HG02884 (cell line): ENCODE measurements around the gene MYT1.
"Not testable (repeated sequence)": the region's sequence is repeated elsewhere in the genome, so short reads cannot be mapped to it uniquely, and the experiment has no call there.

Experiments used
- ATAC-seq: cut with Tn5 transposase; IDR thresholded peaks from one replicate; pipeline ENCODE4 v1.9.1; 2021; ENCODE audit warnings: mild to moderate bottlenecking, moderate library complexity; ENCODE audit not compliant: unreplicated experiment

MYT1 gene

DNA sequence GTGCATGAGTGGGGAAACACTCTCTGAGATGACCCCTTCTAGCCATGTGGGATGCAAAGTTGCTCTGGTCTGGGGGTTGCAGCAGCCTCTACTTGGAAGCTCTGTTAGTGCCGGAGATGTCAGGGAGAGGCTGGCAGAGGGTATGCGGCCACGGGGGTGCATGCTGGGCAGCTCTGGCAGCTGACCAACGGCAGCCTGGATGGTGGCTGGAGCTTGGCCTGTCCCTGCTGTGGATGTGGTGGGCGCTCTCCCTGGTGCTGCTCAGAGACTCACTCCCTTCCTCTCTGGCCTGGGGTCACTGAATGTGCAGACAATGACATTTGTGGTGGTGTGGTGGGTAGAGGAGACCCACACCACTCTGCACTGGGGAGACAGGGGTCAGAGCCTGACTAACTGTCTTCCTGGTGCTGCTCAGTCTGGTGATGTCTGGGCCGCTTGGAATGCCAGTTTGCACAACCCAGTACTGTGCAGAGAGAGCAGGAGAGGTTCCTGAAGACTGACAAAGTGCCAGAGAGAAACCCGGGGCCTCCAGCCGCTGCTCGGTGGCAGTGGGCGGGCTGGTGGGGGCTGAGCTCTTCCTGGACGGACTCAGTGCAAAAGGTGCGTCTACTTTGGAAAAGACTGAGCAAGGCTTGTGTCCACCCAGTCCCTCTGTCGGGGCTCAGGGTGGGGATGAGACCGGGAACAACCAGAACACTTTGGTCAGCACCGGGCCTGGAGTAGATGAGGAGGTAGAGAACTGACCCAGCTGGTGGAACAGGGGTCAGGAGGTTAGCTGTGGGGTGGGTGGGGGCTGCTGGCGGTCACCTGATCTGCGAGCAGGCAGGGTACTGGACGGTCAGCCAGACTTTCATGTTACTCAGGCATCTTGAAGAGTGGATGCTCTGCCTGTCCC, 2.7 kb downstream of the MYT1 start:
- no peak for ATAC-seq

DNA sequence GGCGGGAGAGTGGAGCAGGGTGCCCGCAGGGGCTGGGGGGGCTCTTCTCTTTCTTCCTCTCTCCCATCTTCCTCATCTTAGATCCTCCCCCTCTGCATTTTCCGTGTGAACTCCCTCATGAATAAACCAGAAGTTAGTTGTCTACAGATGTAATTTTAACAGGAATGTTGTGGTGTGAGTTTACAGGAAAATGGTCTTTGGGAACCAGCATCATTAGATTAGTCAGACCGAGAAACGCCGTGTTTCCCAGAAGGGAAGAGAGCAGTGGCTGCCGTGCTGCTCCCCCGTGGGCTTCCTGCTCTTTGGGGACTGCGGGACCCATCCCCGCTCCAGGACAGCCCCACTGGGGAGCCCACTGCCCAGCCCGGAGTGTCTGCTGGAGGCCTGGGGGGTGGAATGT, 3.4 kb downstream of the MYT1 start:
- ATAC-seq: no peak

DNA sequence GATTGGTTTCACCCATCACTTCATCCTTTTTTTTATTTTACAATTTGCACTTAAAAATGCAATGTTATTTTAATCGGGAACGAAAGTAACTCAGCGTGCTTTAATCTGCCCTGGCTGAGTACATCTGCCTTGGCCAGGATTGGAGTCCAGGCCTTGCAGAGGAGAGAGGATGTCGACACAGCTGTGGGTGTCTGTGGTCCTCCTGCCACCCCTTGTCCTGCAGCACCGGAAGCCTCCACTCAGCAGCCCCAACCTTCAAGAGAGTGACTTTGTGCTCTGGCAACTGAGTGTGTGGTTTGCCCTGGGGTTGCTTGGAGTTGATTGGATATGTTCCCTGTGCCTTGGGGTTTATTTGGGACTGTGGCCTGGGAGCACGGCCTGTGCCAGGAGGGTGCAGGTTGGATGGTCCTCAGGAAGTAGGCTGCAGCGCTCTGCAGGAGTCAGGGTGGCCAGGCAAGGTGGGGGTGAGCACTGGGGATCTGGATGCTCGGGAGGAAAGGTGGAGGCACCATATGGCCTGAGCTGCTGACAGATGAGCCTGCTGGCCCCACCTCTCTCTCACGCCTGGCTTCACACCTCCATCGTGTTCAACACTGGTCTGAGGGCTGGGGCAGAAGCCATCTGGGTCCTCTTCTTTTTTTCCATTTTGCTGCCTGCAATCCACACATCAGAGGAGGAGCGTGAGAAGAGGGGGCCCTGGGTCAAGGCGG, 4.3 kb downstream of the MYT1 start:
- ATAC-seq: no peak

- ATAC-seq: no peak
Measured at GRCh38 chr20:64169091-64169560, 4.9 kb downstream of the MYT1 start.

DNA sequence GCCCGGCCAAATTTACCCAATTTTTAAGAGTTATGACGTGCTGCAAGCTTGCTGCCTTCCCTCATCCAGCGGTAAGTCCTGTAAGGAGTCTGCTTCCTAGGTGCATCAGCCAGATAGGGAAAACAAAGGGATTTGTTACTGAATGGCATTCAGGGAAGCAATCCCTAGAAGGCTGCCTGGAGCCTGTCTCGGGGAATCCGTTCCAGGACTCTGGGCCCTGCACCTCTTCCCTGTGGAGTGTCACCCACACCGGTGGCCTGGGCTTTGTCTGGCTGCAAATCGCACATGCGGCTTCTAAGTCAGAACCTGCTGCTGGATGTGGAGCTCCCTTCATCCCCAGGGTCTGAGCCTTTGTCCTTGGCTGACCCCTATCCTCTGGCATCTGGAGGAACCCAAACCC, 7.0 kb downstream of the MYT1 start:
- ATAC-seq: no peak

DNA sequence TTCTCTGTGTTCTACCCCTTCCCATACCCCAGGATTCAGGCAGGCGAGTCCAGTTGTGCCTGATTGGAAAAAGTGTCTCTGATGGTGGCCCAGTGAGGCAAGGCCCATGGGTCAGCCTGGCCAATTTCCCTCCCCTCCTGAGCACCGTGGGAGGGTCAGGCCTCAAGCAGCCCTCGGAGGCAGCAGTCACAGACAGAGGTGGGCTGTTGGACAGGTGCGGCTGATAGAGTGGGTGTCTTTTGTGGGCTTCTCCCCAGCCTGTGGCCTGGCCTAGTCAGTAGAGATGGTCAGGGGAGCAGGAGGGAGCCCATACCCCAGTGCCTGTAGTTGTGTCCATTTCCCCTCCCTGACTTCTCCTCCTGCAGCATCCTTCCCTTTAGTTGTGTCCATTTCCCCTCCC, 8.9 kb downstream of the MYT1 start:
- ATAC-seq: no peak

- ATAC-seq: no peak
Measured at GRCh38 chr20:64176551-64176950, 12.3 kb downstream of the MYT1 start.

GRCh38 chr20:64176971-64177370, 12.7 kb downstream of the MYT1 start:
- ATAC-seq: no peak

DNA sequence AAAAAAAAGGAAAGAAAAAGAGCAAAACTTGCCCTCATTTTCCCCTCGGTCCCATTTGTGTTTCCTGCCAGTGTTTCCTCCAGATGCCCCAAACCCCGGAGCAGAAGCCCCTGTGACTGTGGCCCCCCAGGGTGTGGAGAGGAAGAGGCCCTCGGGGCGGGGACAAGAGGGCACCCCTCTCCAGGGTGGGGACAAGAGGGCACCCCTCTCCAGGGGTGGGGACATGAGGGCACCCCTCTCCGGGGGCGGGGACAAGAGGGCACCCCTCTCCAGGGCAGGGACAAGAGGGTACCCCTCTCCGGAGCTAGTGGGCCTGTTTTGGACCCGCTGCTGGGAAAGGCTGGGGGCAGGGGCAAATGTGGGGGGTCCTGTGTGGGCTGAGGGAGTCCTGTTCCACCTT, 13.1 kb downstream of the MYT1 start:
- ATAC-seq: no peak

DNA sequence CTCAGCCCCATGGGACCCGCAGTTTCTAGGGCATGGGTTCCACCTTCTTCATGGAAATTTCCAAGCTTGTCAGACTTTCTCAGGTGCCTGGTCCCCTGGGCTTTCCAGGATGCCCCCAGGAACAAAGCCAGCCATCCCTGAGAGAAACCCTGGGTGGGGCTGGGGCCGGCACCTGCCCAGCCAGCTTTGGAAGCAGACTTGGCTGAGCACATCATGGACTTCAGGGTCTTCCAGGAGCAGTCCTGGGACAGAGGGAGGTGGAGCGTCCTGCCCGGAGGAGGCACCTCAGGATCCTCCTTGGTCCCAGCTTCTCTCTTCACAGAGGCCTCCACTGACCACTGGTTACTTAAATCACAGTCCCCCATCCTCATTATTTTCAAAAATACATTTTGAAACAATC, 13.5 kb downstream of the MYT1 start:
- ATAC-seq: no peak

GRCh38 chr20:64178925-64179324, 14.7 kb downstream of the MYT1 start:
- ATAC-seq: not testable (repeated sequence)

GRCh38 chr20:64179805-64180204, 15.6 kb downstream of the MYT1 start:
- ATAC-seq: no peak

DNA sequence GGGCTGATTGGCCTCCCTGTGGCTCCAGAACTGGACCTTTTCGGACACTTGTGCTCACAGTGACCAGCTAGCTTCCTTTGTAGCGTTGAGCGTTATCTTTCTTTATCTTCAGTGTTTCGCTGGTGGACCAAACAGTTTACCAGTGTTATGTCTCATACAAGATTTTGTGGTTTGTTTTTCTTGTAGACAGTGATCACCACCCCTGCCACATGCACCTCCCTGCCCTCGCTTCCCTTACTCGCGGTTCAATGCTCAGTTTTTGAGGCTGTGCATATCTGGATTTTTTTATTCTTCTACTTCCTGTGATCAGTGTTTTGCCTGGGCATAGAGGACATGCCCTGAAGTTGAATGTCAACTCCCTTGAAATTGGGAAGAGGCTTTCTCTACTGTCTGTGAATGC, 16.4 kb downstream of the MYT1 start:
- no peak for ATAC-seq

GRCh38 chr20:64181391-64181790, 17.1 kb downstream of the MYT1 start:
- no peak for ATAC-seq

DNA sequence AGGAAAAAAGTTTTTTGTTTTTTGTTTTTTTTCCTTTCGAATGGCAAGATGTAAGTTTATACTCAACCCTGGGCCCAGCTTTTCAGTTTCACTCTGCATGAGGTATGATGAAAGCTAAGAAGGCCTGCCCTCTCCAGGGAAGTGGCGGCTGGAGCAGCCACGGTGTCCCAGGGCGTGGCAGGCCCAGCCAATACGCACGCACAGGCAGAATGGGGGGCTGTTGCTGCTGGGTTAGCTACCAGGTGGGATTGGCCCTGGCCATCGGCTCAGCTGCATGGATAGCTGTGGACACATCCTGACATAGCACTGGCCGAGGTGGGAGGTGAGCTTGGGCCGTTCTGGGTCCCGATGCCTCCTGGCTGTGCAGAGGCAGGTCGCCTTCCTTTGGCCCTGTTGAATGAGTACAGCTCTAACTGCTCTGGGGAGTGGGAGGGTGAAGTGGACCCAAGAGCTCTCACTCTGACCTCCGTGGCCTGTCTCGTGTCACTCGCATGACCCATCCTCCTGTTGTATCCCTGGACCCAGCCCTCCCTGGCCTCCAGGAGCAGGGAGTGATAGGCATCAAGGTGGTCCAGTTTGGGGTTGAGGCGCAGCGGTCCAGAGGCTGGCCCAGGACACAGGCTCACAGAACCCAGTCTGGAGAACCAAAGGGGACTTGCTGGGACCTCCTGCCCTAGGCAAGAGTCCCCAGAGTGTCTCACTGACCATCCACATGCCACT, 18.1 kb downstream of the MYT1 start:
- no peak for ATAC-seq

- no peak for ATAC-seq
Measured at GRCh38 chr20:64183313-64183712, 19.1 kb downstream of the MYT1 start.

DNA sequence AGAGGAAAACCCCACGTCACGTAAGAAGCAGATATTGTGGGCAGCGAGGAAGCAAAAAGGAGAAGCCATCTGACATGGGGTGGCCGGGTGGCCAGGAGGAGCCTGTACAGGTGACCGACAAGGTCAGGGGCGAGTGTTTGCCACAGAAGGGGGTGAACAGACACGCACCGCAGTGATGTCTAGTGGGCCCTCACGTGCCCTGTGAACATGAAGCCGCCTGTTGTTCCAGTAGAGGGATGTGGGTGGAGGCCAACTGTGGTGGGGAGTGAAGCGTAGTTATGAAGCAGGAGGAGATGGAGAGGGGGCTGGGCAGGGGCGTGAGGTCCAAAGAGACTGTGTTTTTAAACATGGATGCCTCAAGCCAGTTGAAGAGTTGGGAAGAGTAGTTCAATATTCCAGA, 20.5 kb downstream of the MYT1 start:
- ATAC-seq: no peak

- ATAC-seq: no peak
Measured at GRCh38 chr20:64185276-64185900, 21.1 kb downstream of the MYT1 start.

DNA sequence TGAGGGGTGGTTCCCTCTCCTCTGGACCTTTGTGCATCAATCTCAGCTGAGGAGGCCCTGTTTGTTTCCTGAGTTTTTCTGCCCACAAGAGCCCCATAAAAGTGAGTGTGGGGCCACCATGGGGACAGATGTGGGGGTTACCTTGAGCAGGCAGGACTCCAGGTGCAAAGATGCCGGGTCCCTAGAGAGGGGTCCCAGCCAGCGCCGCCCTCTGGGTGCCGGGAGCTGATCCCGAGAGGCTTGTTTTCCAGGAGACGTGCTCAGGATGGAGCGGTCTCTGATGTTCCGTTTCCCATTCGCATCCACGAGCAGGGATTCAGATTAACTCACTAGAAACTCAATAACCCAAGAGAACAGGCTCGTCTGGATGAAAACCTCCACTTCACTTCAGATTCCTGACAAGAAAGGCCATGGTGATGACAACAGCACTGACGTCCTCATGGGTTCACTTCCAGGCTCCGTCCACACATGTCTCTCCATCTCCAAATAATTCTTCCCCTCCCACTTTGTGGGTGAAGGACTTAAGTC, 21.9 kb downstream of the MYT1 start:
- no peak for ATAC-seq

DNA sequence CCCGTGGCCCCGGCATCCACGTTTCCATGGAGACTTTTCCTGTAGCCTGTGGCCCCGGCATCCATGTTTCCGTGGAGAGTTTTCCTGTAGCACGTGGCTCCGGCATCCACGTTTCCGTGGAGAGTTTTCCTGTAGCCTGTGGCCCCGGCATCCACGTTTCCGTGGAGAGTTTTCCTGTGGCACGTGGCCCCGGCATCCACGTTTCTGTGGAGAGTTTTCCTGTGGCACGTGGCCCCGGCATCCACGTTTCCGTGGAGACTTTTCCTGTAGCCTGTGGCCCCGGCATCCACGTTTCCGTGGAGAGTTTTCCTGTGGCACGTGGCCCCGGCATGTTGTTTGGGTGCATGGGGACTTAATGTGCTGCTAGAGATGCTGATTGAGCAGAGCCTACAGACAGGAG, 23.0 kb downstream of the MYT1 start:
- ATAC-seq: not testable (repeated sequence)

DNA sequence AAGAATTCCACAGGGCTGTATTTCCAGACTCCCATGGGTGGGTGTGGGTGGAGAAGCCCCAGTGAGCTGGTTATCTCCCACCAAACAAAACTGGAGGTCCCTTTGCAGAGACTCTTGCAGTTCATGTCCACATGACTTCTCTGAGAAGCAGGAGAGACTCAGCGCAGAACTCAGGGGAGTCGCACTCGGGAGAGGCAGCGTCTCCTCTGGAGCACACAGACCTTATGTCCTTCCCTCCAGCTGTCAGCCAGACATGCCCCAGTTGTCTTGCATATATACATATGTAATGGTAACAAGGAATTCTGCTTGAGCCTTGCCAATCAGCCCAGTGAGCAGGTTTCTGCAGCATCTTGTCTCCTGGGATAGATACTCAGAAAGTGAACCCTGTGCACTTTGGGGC, 23.8 kb downstream of the MYT1 start:
- ATAC-seq: no peak
